GM21723 (cell line): ENCODE results near the gene CNPY3.

Experiments
- ATAC-seq: cut with Tn5 transposase; IDR thresholded peaks from one replicate; pipeline ENCODE4 v1.9.1; 2021; ENCODE audit warnings: mild to moderate bottlenecking, moderate library complexity; ENCODE audit not compliant: unreplicated experiment

CNPY3 gene

DNA sequence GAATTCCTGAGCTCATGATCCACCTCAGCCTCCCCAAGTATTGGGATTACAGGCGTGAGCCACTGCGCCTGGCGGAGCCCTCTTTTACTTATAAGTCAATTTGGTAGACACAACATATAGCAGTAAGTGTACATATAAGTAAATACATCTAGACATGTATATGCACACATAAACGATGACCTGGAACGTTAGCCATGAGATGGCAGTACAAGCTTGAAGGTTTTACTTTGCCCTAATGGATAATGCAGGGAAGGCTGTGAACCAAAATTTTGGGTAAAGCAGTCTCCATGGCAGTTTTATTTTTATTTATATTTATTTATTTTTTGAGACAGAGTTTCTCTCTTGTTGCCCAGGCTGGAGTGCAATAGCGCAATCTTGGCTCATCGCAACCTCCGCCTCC is 28.8 kb downstream of the CNPY3 start:
- ATAC-seq, result no peak

DNA sequence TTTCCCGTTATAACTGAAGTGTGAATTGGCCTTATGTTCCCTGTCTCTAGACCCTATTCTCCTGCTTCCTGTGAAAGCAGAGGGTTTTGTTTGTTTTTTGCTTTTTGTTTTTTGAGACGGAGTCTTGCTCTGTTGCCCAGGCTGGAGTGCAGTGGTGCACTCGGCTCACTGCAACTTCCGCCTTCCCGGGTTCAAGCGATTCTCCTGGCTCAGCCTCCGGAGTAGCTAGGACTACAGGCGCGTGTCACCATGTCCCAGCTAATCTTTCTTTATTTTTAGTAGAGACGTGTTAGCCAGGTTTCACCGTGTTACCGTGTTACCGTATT is 30.6 kb downstream of the CNPY3 start:
- no peak for ATAC-seq

DNA sequence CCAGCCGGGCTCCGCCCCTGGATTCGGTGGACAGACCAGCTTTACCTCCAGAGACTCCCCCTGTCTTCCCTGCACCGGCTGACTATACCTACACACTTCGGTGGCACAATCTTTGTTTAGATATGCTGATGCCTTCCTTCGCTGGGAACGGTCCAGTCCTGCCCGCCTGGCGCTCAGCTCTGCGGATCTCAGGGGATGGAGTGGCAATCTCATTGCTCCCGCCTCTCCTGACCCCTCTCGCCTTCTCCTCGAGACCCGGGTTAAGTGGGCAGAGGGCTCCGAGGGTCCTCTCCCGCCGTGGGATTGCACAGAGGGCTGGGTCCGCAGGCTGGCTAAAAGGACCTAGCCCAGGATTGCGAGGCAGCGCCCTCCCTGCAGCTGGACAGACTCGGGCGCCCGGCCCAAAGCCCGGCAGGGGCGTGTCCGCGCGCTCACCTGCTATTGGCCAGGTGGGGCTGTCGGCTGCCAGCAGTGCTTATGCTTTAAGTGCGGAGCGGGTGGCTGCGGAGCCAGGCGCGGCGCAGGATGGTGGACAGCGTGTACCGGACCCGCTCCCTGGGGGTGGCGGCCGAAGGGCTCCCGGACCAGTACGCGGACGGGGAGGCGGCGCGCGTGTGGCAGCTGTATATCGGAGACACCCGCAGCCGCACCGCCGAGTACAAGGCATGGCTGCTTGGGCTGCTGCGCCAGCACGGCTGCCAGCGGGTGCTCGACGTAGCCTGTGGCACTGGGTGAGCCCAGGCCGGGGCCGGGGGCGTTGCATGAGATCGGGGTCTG is 31.2 kb downstream of the CNPY3 start, which contains the start of gene GNMT:
GNMT (plus strand) TSS at position 512 of the 777 bp plus-strand sequence; CDS start at position 526, 14 bp downstream.
- no peak for ATAC-seq

DNA sequence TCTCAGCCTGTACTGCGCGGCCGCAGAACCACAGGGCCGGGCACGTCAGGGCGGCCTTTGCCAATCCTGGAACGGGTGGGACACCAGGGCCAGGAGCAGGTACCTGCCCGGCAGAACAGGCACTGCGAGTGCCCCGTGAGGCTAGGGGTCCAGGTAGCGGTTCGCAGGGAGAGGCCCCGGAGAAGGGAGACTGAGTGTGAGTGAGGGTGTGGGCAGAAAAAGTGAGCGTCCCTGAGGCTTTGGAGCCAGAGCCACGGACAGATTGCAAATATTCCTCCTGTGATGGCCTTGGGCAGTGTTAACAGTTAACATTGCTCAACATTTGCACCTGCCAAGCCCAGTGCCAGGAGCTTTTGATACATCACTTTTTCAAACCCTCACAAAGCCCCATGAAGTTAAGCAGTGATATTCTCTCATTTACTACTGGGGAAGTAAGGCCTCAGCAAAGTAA is 31.8 kb downstream of the CNPY3 start:
- no peak for ATAC-seq

DNA sequence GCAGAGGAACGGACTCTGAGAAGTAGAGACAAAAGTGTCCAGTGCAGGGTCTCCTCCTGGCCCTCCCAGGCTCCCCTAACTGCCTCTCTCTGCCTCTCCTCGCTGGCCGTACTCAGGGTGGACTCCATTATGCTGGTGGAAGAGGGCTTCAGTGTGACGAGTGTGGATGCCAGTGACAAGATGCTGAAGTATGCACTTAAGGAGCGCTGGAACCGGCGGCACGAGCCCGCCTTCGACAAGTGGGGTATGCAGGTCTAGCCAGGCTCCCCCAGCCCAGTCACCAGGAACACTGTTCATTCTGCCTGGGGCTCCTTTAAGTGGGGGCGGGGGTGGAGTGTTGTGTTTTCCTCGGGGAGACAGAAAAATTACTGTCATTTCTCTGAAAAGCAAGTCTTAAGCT is 32.8 kb downstream of the CNPY3 start:
- no peak for ATAC-seq

DNA sequence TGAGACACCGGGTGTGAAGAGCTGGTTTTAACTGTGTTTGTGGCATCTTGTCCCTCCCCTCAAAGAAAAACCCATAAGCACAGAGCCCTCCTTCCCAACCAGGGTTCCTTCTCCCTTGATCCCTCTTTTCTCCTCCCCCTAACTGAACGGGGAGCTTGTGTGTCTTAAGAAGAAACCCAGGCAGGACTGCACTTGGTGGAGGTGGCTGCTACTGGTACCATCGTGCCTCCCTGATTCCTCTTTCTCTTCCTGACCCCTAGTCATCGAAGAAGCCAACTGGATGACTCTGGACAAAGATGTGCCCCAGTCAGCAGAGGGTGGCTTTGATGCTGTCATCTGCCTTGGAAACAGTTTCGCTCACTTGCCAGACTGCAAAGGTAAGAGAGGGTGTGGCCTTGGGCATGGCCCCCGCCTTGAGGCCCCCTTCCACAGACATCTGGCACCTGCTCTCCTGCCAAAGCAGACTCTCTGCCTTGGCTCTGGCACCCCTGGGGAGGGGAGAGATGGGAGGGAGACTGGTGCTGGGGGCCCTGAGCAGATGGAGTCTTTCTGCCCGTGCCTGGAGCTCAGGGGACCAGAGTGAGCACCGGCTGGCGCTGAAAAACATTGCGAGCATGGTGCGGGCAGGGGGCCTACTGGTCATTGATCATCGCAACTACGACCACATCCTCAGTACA is 33.4 kb downstream of the CNPY3 start:
- no peak for ATAC-seq

DNA sequence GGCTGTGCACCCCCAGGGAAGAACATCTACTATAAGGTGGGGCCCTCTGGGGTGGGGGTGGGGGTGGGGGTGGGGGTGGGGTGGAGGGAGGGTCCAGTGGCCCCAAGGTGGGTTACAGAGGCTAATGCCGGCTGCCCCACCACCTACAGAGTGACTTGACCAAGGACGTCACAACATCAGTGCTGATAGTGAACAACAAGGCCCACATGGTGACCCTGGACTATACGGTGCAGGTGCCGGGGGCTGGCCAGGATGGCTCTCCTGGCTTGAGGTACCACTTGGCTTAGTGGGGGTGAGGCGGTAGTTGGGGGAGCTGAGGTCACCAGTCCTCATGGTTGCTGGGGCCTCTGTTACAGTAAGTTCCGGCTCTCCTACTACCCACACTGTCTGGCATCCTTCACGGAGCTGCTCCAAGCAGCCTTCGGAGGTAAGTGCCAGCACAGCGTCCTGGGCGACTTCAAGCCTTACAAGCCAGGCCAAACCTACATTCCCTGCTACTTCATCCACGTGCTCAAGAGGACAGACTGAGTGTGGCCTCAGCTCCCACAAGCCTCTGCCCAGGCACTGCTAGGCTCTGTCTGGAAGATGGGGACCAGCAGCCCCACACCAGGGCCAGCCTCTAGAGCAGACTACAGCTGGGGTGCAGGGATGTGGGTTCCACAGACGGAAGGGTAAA is 34.0 kb downstream of the CNPY3 start:
- no peak for ATAC-seq

DNA sequence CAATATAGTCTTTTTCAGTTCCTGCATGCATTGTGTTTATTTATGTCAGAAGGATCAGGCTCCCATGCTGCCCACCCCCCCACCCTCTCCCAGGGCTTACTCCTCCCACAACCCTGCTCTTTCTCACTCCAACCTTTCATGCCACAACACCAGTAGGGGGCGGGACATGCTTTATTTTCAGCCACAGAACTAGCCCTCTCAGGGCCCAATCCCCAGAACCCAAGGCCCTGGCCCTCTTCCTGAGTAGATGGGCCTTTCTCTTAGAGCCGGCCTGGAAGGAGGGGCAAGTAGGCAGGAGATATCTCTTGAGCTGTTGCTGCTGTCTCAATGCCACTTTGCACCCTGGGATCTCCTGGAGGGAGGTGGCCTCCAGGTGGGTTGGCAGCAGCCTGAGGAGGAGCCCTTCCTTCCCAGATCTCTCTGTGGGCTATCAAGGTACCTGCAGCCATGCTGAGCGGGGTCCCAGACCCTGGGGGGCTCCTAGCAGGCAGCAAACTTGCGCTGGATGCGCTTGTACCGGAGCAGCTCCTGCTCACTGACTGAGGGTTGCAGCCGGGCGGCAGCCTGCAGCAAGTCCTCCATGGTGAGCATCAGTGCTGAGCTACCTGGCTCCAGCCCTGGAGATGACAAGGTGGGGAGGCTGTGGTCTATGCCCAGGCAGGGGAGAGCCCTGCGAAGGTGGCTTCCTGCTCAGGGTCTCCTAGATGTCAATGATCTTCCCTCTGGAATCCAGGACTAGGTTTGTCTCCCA is 34.8 kb downstream of the CNPY3 start:
- no peak for ATAC-seq

DNA sequence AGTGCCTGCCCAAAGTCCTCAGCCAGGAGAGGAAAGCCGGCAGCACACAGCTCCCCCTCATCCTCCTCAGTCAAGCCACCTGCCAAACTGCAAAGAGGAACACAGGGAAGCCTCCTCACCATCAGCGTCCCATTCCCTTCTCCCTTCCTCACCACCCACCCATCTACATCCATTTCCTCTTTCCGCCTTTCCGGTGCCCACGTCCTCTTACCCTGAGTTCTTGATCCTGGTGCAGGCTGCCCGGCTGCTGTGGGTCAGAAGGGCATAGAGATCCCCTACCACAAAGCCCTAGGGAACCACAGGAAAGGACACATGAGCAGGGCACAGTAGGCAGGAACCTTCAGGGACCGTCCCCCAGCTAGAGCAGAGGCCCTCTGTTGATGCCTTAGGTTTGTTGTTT is 37.3 kb downstream of the CNPY3 start:
- ATAC-seq, result no peak

DNA sequence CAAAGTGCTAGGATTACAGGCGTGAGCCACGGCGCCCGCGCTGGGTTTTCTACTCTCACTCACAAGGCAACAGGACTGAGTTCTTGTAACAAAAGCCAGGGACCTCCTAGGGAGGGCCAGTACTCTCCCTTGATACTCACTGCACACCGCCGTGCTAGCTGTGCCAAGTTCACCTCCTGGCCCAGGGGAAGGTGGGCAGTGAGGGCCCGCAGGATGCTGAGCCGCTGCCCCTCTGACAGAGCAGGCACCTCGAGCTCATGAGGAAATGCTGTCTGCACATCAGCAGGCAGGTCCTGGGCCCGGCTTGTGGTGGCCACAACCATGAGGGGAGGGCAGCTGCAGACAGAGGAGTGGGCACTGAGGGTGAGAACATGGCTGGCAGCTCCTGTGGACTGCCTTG is 37.9 kb downstream of the CNPY3 start:
- ATAC-seq, result no peak

DNA sequence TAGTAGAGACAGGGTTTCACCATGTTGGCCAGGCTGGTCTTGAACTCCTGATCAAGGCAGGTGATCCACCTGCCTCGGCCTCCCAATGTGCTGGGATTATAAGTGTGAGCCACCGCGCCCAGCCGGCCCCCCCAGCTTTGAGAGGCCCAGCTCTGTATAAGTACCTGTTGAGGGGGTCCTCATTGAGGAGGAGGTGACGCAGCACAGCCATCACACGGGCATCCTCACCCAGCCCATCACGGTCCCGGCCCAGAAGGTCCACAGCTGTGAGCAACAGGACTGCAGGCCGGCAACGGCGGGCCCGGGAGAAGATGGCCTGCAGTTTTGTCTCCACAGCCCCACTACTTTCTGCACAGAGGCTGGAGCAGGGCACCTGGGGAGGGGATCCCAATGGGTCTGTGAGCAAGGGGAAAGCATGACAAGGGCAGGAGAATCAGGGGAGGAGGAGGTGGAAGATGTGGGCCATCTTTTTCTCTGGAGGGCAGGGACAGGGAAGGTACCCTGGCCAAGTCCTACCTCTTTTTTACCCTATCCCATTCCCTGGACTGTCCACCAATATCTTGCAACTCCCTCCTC is 38.9 kb downstream of the CNPY3 start:
- no peak for ATAC-seq

DNA sequence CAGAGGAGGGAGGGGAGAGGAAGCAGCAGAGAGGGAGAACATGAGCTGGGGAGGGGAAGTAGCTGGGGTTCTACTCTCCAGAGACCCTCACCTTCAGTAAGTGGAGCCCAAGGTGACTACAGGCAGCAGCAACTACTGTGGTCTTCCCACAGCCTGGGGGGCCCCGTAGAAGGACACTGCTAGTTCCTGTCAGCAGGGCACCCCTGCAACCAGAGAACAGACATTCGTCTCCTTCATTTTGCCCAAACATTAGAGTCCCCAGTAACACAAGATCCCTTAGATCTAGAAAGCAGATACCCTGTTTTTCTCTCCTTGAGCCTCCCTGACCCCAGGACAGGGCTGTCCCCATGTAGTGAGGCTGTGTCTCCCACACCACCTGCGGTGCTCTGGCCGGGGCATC is 39.5 kb downstream of the CNPY3 start:
- no peak for ATAC-seq

DNA sequence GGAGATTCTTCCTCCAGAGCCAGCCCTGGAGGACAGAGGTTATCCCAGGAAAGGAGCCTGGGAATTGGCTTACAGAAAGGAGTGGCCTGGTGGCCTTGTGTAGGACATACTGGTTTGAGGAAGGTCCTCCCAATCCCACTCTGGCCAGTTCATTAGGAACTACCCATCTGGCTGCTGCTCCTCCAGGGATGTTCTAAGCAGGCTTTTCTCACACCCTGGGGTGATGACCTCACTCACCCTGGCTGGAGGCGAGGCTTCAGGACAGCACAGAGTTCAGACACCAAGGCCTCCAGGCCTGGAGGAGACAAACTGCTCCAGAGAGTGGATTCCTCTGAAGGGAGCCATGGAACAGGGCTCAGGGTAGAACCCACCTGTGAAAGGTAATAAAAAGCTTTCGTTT is 40.2 kb downstream of the CNPY3 start:
- no peak for ATAC-seq

DNA sequence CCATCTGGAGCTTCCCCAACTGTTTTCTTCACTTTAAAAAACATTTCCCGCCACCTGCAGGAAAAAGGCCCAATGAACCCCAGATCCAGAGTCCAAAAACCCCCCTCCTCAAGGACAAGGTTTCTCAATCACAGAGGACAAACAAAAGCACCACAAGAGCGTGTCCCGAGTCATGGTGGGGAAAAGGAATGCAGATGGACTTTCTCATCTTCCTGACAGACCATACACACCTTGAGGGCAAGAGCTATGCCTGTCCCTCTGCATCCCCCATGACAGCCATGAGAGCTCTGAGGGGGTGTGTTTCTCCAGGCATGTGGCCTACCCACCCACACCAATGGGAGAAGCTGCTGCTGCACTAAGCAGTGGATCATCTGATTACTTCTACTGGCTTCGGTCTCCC is 40.7 kb downstream of the CNPY3 start:
- ATAC-seq, result no peak

DNA sequence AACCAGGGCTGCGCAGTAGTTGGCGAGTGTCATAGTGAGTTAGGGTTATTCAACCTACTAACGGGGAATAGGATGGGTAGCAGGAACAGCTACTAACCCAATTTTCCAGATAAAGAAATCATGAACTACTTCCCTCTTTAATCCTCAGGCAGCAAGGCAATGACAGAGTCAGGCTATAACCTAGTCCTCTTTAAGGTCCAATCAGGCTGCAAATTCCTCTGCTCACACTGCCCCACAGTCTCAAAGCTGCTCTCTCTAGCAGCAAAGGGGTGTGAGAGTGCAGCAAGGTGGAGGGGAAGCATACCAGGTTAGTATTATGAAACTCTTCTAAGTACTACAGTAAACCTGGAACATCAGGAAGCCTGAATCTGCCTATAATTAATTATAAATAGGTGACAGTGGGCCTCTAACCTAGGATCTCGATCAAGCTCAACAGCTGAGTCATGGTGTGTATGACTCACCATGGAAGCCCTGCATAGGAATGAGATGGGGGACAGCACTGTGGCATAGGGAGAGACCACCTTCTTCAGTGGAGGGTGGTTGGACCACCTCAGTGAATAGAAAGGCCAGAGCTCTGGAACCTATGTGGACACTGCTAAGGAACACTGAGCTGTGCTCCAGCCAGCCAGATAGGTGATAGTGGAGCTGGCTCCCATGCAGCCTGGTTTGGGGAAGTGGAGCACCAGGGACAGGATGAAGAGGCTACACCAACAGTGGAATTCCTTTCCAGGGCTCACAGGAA is 41.8 kb downstream of the CNPY3 start:
- ATAC-seq, result no peak

DNA sequence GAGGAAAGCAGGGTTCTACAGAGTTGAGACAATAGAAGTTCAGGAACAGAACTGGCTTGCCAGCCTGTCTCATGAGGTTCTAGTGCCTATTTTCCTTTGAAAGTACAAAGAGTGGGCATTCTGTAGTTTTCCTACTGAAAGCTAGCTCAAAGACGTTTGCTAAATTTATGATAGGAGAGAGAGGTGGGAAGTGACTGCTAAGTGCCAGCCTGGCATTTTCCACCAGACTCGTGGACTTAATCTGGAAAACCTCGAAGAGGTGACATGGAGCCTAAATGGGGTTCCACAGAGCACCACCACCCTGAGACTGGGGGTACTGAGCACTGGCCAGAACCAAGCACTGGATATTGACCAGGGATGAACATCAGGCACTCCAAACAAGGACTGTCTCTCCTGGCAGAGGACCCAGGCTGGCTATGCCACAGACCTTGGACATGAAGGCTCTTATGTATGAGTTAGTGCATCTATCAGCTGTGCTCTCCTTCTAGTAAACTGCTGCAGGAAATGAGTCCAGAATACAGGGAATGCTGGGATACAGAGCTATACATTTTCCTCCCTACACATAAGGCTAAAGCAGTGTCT is 42.6 kb downstream of the CNPY3 start:
- ATAC-seq, result no peak

DNA sequence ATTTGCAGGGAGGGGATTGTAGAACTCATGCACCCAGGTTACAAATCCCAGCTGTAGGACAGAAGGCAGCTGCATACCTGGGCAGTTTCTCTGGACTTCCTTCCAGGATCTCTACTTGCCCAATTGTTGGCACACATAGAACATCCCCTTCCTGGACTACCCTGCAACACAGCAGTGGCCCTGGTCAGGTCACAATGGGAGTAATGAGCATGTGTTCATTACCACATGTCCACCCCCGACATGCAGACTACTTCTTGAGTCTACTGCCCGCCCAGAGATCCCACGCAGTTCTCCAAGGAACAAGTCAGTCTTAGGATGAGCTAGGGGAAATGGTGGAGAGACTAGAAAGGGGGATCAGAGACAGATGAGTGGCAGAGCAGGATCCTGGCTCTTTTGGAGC is 44.6 kb downstream of the CNPY3 start:
- ATAC-seq, result no peak

DNA sequence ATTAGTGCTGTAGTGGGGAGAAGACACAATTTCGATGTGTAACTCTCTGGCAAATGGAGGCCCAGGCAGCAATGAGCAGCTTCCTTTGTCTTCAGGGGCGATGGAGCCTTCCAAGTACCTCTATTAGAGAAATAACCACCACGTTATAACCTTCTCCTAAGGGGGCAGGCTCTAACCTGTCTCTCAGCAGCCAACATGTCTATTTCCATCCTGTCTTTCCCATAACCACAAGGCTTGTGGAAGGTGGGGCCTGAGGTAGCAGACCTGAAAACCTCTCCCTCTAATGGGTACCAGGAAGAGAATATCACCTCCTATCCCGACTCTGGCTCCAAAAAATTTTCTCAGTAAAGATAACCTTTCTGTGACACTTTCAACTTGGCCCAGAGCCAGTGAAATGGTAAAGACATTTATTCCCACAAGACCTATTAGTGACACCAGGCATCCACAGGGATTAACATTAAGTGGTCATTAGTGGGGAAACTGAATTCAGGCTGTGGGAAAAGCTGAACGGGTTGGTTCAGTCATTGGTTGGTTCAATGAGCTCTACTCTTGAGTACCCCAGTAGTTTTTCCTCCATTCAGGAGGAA is 45.7 kb downstream of the CNPY3 start:
- no peak for ATAC-seq

DNA sequence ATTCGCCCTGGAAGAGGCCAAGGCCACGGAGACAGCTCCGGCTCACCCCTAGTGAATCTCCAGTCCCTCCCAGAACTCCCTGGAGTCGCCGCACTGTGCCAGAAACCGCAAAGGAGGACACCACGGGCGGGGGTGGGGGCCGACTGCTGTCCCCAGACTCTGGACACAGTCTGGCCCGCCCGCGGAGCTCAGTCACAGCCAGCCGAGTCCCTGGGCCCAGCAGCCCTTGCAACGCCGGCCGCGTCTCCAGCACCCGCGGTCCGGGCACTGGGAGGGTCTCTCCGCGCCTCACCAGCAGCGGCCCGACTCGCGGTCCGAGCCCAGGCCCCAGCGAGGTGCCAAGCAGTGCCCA is 49.2 kb downstream of the CNPY3 start:
- peak; percentile 26 for ATAC-seq
